OCI-M2 (cell line): ENCODE results near the gene STXBP1.

Experiments used
- DNase-seq: peaks from one replicate; lab custom pipeline; 2025; ENCODE audit not compliant: unreplicated experiment; lab: John Stamatoyannopoulos, UW

The STXBP1 gene

GRCh38 chr9:127689329-127690000, 77.4 kb downstream of the STXBP1 start:
- no peak for DNase-seq

GRCh38 chr9:127690735-127691134, 78.7 kb downstream of the STXBP1 start:
- DNase-seq, result no peak

GRCh38 chr9:127692071-127692470, 80.0 kb downstream of the STXBP1 start:
- no peak for DNase-seq

- no peak for DNase-seq
These were observed 81.1 kb downstream of the STXBP1 start for GRCh38 chr9:127693143-127693542.

GRCh38 chr9:127693697-127694096, 81.6 kb downstream of the STXBP1 start:
- no peak for DNase-seq

- no peak for DNase-seq
These were observed 83.0 kb downstream of the STXBP1 start for GRCh38 chr9:127694890-127695720.

GRCh38 chr9:127697575-127697974, 85.5 kb downstream of the STXBP1 start:
- DNase-seq, result no peak

GRCh38 chr9:127698386-127698785, 86.3 kb downstream of the STXBP1 start:
- DNase-seq, result no peak

GRCh38 chr9:127698985-127699670, 87.1 kb downstream of the STXBP1 start:
- DNase-seq, result peak; percentile 53

GRCh38 chr9:127700140-127700539, 88.1 kb downstream of the STXBP1 start:
- DNase-seq, result no peak

- no peak for DNase-seq
These were observed 88.6 kb downstream of the STXBP1 start for GRCh38 chr9:127700594-127701255.

GRCh38 chr9:127703289-127703946, 91.3 kb downstream of the STXBP1 start:
- DNase-seq, result no peak

GRCh38 chr9:127705577-127706379, 93.7 kb downstream of the STXBP1 start:
- no peak for DNase-seq

GRCh38 chr9:127706836-127707241, 94.8 kb downstream of the STXBP1 start, which contains the start of gene CFAP157:
TSS of gene CFAP157 (plus strand) at chr9:127706988. CDS start at chr9:127707032, 44 bp downstream.
- no peak for DNase-seq

GRCh38 chr9:127707766-127708165, 95.7 kb downstream of the STXBP1 start:
- no peak for DNase-seq

- DNase-seq, result no peak
These were observed 97.0 kb downstream of the STXBP1 start for GRCh38 chr9:127708952-127709587.

- DNase-seq, result no peak
These were observed 98.2 kb downstream of the STXBP1 start for GRCh38 chr9:127710204-127710783.

- DNase-seq, result no peak
These were observed 99.2 kb downstream of the STXBP1 start for GRCh38 chr9:127711226-127711701.

- no peak for DNase-seq
These were observed 99.8 kb downstream of the STXBP1 start for GRCh38 chr9:127711831-127712274.
